ENCODE results near the gene TRAPPC4.

DNA sequence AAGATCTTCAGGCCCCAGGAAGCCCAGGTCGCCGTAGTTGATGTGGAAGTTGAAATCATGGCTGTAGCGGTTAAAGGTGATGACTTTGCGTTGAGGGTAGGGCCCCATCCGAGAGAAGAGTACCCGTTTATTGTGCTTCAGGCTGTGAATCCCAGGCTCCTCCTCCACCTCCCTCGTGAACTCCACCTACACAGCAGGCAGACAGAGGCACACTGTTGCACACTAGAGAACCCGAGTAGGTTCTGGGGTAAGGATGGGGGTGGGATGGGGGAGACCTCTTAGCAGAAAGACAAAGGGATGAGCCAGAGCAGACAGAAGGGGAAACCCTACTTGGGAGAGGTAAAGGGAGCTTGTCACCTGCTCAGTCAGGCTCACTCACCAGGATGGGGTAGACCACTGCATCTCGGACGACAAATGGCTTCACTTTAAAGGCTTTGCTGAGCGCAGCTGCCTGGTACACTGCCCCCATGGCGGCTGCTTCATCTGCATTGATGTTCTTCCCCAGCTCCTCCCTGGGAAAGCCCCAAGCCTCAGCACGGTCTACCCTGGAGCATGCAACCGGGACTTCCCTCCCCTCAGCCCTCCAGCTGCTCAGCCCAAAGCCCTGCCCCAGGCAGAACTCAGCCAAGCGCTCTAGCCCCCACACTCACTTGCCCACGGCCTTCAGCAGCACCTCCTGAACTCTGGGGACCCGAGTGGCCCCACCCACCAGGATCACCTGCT is 33.0 kb downstream of the TRAPPC4 start:
- TF ChIP-seq ELF4 (IDR thresholded peaks at IDR 0.05), result no peak
- no peak for TF ChIP-seq TARDBP (IDR thresholded peaks at IDR 0.05)
